Ecto neural progenitor cell (in vitro differentiated cells): ENCODE data around the gene ITPA.
"Not testable (repeated sequence)": the region's sequence is repeated elsewhere in the genome, so short reads cannot be mapped to it uniquely, and the experiment has no call there.

ENCODE experiments used
- DNase-seq: peaks from one replicate; pipeline ENCODE4 v3.0.0-alpha.2; 2018; ENCODE audit warnings: low spot score

ITPA gene

GRCh38 chr20:3173610-3174441, 35.5 kb upstream of the ITPA start:
- peak; percentile 74 for DNase-seq

- no peak for DNase-seq
Observed at GRCh38 chr20:3174442-3175261, 34.6 kb upstream of the ITPA start.

- DNase-seq, result no peak
Observed at GRCh38 chr20:3175270-3175669, 34.0 kb upstream of the ITPA start.

- DNase-seq, result no peak
Observed at GRCh38 chr20:3177746-3178485, 31.4 kb upstream of the ITPA start.

- DNase-seq, result no peak
Observed at GRCh38 chr20:3180319-3180718, 29.0 kb upstream of the ITPA start.

- DNase-seq, result no peak
Observed at GRCh38 chr20:3181270-3181669, 28.0 kb upstream of the ITPA start.

- DNase-seq, result not testable (repeated sequence)
Observed at GRCh38 chr20:3182429-3182828, 26.9 kb upstream of the ITPA start.

- DNase-seq, result no peak
Observed at GRCh38 chr20:3183896-3184612, 25.2 kb upstream of the ITPA start.

GRCh38 chr20:3187861-3188260, 21.4 kb upstream of the ITPA start:
- not testable (repeated sequence) for DNase-seq

- DNase-seq, result no peak
Observed at GRCh38 chr20:3188823-3189413, 20.4 kb upstream of the ITPA start.

- DNase-seq, result no peak
Observed at GRCh38 chr20:3189561-3190131, 19.7 kb upstream of the ITPA start.

- no peak for DNase-seq
Observed at GRCh38 chr20:3190681-3191111, 18.6 kb upstream of the ITPA start.

GRCh38 chr20:3192226-3193015, 16.9 kb upstream of the ITPA start:
- no peak for DNase-seq

GRCh38 chr20:3193806-3194616, 15.3 kb upstream of the ITPA start:
- DNase-seq, result no peak

- DNase-seq, result no peak
Observed at GRCh38 chr20:3194617-3195280, 14.5 kb upstream of the ITPA start.

- no peak for DNase-seq
Observed at GRCh38 chr20:3195590-3196237, 13.6 kb upstream of the ITPA start.

GRCh38 chr20:3199206-3199605, 10.1 kb upstream of the ITPA start:
- no peak for DNase-seq
